CD4-positive, alpha-beta T cell treated with Interleukin-4 for 4 hours (primary cell): Measurements from ENCODE around the gene ARAP3.
A peak's percentile ranks its signal among the peaks of the same experiment; 100 is the strongest.

Experiments
- DNase-seq: peaks from one replicate; pipeline ENCODE4 v3.0.0-alpha.2; 2020

The ARAP3 gene

GRCh38 chr5:141665995-141666940 is 15.8 kb downstream of the ARAP3 start:
- DNase-seq: no peak

- DNase-seq: peak; percentile 60
Observed at GRCh38 chr5:141664733-141665461, 17.1 kb downstream of the ARAP3 start.

GRCh38 chr5:141663506-141663905 is 18.5 kb downstream of the ARAP3 start:
- no peak for DNase-seq

- DNase-seq: no peak
Observed at GRCh38 chr5:141662028-141662427, 20.0 kb downstream of the ARAP3 start.

GRCh38 chr5:141657937-141658545 is 24.0 kb downstream of the ARAP3 start:
- no peak for DNase-seq

- no peak for DNase-seq
Observed at GRCh38 chr5:141657404-141657803, 24.6 kb downstream of the ARAP3 start.

- DNase-seq: no peak
Observed at GRCh38 chr5:141656396-141656795, 25.6 kb downstream of the ARAP3 start.

- DNase-seq: no peak
Observed at GRCh38 chr5:141655020-141655419, 27.0 kb downstream of the ARAP3 start.

GRCh38 chr5:141654298-141654697 is 27.7 kb downstream of the ARAP3 start:
- no peak for DNase-seq

GRCh38 chr5:141651728-141652105 is 30.3 kb downstream of the ARAP3 start:
- DNase-seq: no peak

- DNase-seq: peak; percentile 77
Observed at GRCh38 chr5:141650851-141651727, 30.9 kb downstream of the ARAP3 start, which contains the start of gene FCHSD1. Gene FCHSD1 (minus strand): TSS chr5:141651418. CDS start chr5:141651368, 50 bp downstream.

GRCh38 chr5:141649972-141650371 is 32.1 kb downstream of the ARAP3 start:
- no peak for DNase-seq

GRCh38 chr5:141649056-141649688 is 32.9 kb downstream of the ARAP3 start:
- DNase-seq: no peak

- no peak for DNase-seq
Observed at GRCh38 chr5:141647851-141648250, 34.2 kb downstream of the ARAP3 start.

- DNase-seq: no peak
Observed at GRCh38 chr5:141647242-141647641, 34.8 kb downstream of the ARAP3 start.

GRCh38 chr5:141646026-141646425 is 36.0 kb downstream of the ARAP3 start:
- DNase-seq: no peak

GRCh38 chr5:141641634-141642267 is 40.3 kb downstream of the ARAP3 start:
- DNase-seq: no peak

- no peak for DNase-seq
Observed at GRCh38 chr5:141640698-141641097, 41.3 kb downstream of the ARAP3 start.

GRCh38 chr5:141640051-141640415 is 42.0 kb downstream of the ARAP3 start:
- no peak for DNase-seq

GRCh38 chr5:141639357-141640050 is 42.5 kb downstream of the ARAP3 start:
- no peak for DNase-seq

- no peak for DNase-seq
Observed at GRCh38 chr5:141638771-141639170, 43.3 kb downstream of the ARAP3 start.
